Measurements from ENCODE around the gene ACCSL.

The ACCSL gene

GRCh38 chr11:44043157-44043556, 4.6 kb upstream of the ACCSL start:
- no peak for DNase-seq
- no peak overlapping the region for H3K4me3 ChIP-seq (ENCODE audit: low read depth, low read length)
- no peak for TF ChIP-seq CTCF (IDR thresholded peaks at IDR 0.05; ENCODE audit: low read depth, low read length)
- H3K4me1 ChIP-seq = peaks cover 4% of the 10 kb centered on the region; the same call in 1 of the 2 replicates
- H3K27me3 ChIP-seq = no peaks in the 10 kb centered on the region
- H3K36me3 ChIP-seq = no peaks in the 10 kb centered on the region
- no peaks in the 10 kb centered on the region for H3K9me3 ChIP-seq

- DNase-seq = no peak
- no peaks in the 10 kb centered on the region for H3K36me3 ChIP-seq
- peaks cover 4% of the 10 kb centered on the region; the same call in 1 of the 2 replicates for H3K4me1 ChIP-seq
- TF ChIP-seq CTCF (IDR thresholded peaks at IDR 0.05; ENCODE audit: low read depth, low read length) = no peak
- H3K27me3 ChIP-seq = no peaks in the 10 kb centered on the region
- no peaks in the 10 kb centered on the region for H3K9me3 ChIP-seq
- H3K4me3 ChIP-seq (ENCODE audit: low read depth, low read length) = no peak overlapping the region
Measured at GRCh38 chr11:44046182-44046581, 1.6 kb upstream of the ACCSL start.

GRCh38 chr11:44047298-44047697, 483 bp upstream of the ACCSL start:
- no peak for TF ChIP-seq CTCF (IDR thresholded peaks at IDR 0.05; ENCODE audit: low read depth, low read length)
- Histone ChIP-seq H3K36me3 (no peaks in the 10 kb centered on the region), H3K4me1 (peaks cover 4% of the 10 kb centered on the region; the same call in 1 of the 2 replicates), H3K4me3 (ENCODE audit: low read depth, low read length) (no peak overlapping the region), H3K9me3 (no peaks in the 10 kb centered on the region), H3K27me3 (no peaks in the 10 kb centered on the region)
- DNase-seq = no peak

- no peak for DNase-seq
- no peaks in the 10 kb centered on the region for H3K36me3 ChIP-seq
- TF ChIP-seq CTCF (IDR thresholded peaks at IDR 0.05; ENCODE audit: low read depth, low read length) = no peak
- no peak overlapping the region for H3K4me3 ChIP-seq (ENCODE audit: low read depth, low read length)
- H3K4me1 ChIP-seq = peaks cover 4% of the 10 kb centered on the region; the same call in 1 of the 2 replicates
- no peaks in the 10 kb centered on the region for H3K9me3 ChIP-seq
- H3K27me3 ChIP-seq = no peaks in the 10 kb centered on the region
Measured at GRCh38 chr11:44049832-44050231, 2.1 kb downstream of the ACCSL start.

GRCh38 chr11:44051171-44051570, 3.4 kb downstream of the ACCSL start:
- DNase-seq = no peak
- no peak overlapping the region for H3K4me3 ChIP-seq (ENCODE audit: low read depth, low read length)
- H3K9me3 ChIP-seq = no peaks in the 10 kb centered on the region
- no peaks in the 10 kb centered on the region for H3K36me3 ChIP-seq
- TF ChIP-seq CTCF (IDR thresholded peaks at IDR 0.05; ENCODE audit: low read depth, low read length) = no peak
- H3K4me1 ChIP-seq = peaks cover 4% of the 10 kb centered on the region; the same call in 1 of the 2 replicates
- no peaks in the 10 kb centered on the region for H3K27me3 ChIP-seq

GRCh38 chr11:44057340-44057739, 9.6 kb downstream of the ACCSL start:
- TF ChIP-seq CTCF (IDR thresholded peaks at IDR 0.05; ENCODE audit: low read depth, low read length) = no peak
- DNase-seq = no peak
- H3K9me3 ChIP-seq = no peaks in the 10 kb centered on the region
- H3K4me3 ChIP-seq (ENCODE audit: low read depth, low read length) = no peak overlapping the region
- no peaks in the 10 kb centered on the region for H3K4me1 ChIP-seq
- H3K27me3 ChIP-seq = no peaks in the 10 kb centered on the region
- no peaks in the 10 kb centered on the region for H3K36me3 ChIP-seq

Measured in BE2C (cell line).